HepG2 (cell line): ENCODE measurements around the gene KLHL8.

ENCODE experiments used
- CHD4 ChIP-seq: fragments of 200-600 bp; sonication (generic); IDR thresholded peaks from 2 replicates; pipeline ENCODE4 v1.7.0; 2017; ENCODE audit warnings: mild to moderate bottlenecking, low read length, borderline replicate concordance
- EP300 ChIP-seq, 3 experiments: sonication (generic) in 1 of 3; formaldehyde crosslinking in 1 of 3; IDR thresholded peaks; 2 replicates each; pipeline versions ENCODE4 v1.5.1 to v1.6.1; 2011 to 2020; ENCODE audit warnings: low read depth in 2 of 3, low read length in 2 of 3, borderline replicate concordance in 1 of 3, improper control_type of control experiment in 1 of 3, mild to moderate bottlenecking in 1 of 3, missing genetic modification reagents in 1 of 3, moderate library complexity in 1 of 3
- EZH2 ChIP-seq: conservative IDR thresholded peaks from 2 replicates; pipeline ENCODE4 v1.6.1; 2012; ENCODE audit warnings: mild to moderate bottlenecking, low read depth, low read length, moderate library complexity
- GPBP1L1 ChIP-seq: sonication (generic); formaldehyde crosslinking; IDR thresholded peaks from 2 replicates; pipeline ENCODE4 v1.5.0; 2020; ENCODE audit warnings: mild to moderate bottlenecking, missing genetic modification reagents
- POLR2A ChIP-seq, 2 experiments: IDR thresholded peaks; 2 replicates each; pipeline ENCODE4 v1.6.1; 2011; ENCODE audit warnings: low read depth in 2 of 2, low read length in 2 of 2, mild to moderate bottlenecking in 1 of 2, moderate library complexity in 1 of 2; ENCODE audit not compliant: insufficient read depth in 1 of 2
- SALL2 ChIP-seq: sonication (generic); formaldehyde crosslinking; IDR thresholded peaks from 2 replicates; pipeline ENCODE4 v1.8.1; 2023; ENCODE audit warnings: mild to moderate bottlenecking, missing genetic modification reagents, inconsistent platforms
- U2AF1 ChIP-seq: fragments of 200-400 bp; formaldehyde crosslinking; optimal IDR thresholded peaks from 2 replicates; pipeline ENCODE3; 2017; ENCODE audit warnings: mild to moderate bottlenecking, low read depth, low read length
- UBTF ChIP-seq: sonication (generic); formaldehyde crosslinking; IDR thresholded peaks from 2 replicates; pipeline ENCODE4 v1.4.0; 2020; ENCODE audit warnings: mild to moderate bottlenecking, missing genetic modification reagents
- ZNF101 ChIP-seq: sonication (generic); formaldehyde crosslinking; IDR thresholded peaks from 2 replicates; pipeline ENCODE4 v1.4.0; 2020; ENCODE audit warnings: mild to moderate bottlenecking, low read depth, missing genetic modification reagents, borderline replicate concordance
- ZNF234 ChIP-seq: sonication (generic); formaldehyde crosslinking; conservative IDR thresholded peaks from 2 replicates; pipeline ENCODE4 v1.5.1; 2020; ENCODE audit warnings: mild to moderate bottlenecking, missing genetic modification reagents

DNA sequence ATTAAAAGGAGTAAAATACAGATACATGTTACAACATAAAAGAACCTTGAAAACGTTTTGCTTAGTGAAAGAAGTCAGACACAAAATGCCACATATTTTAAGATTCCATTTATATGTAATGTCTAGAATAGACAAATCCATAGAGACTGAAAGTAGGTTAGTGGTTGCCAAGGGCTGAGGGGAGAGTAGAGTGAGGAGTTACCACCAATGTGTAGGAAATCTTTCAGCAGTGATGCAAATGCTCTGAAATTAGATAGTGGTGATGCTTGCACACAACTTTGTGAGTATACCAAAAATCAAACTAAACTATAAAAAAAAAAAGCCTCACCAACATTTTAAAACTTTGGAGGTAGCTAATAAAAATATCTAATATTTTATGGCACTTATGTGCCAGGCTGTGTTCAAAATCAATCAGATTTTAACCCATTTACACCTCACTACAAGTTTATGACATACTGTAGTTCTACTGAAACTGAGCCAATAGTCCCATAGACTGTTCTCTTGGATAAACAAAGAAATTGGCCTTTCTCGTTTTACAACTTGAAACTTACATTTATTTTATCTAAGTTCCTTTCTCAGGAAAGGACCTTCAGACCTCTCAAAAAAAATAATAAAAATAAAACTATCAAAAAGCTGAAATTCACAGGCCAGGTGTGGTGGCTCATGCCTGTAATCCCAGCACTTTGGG lies 29.1 kb upstream of the KLHL8 start:
- TF ChIP-seq GPBP1L1 (no peak), UBTF (CRISPR knock-in tag) (no peak), U2AF1 (no peak), EP300 (IDR thresholded peaks at IDR 0.05; ENCODE audit: low read depth in 2 of 2, low read length in 2 of 2) (no peak), EP300 (CRISPR knock-in tag; IDR thresholded peaks at IDR 0.05; ENCODE audit: borderline replicate concordance) (no peak), ZNF101 (CRISPR knock-in tag) (no peak), EZH2 (no peak), POLR2A (IDR thresholded peaks at IDR 0.05; ENCODE audit: insufficient read depth in 1 of 2, low read depth in 2 of 2, low read length in 2 of 2) (no peak), CHD4 (no peak), ZNF234 (CRISPR knock-in tag) (no peak), SALL2 (no peak)
